ENCODE data around the gene COL7A1. TPM values are rescaled to one million over a fixed set of nuclear protein-coding genes. Genes with fewer than 3 reads are reported as not detected.

COL7A1 gene
- total RNA-seq, 1 donor from 2014 or later: under 0.01 TPM

Other genes with a start within 250 kb of the COL7A1 start
- gene FBXW12, start 223.1 kb downstream of the COL7A1 start, total RNA-seq: not detected in 2 replicates
- gene PLXNB1, start 165.2 kb downstream of the COL7A1 start, total RNA-seq: 16.1 and 17.0 TPM in 2 replicates
- gene CCDC51, start 155.2 kb downstream of the COL7A1 start, total RNA-seq: 8.9 and 10.1 TPM in 2 replicates
- 237 and 246 TPM in 2 replicates for gene TMA7, start 155.1 kb downstream of the COL7A1 start, total RNA-seq
- 3.7 and 4.6 TPM in 2 replicates for gene ATRIP, start 148.6 kb downstream of the COL7A1 start, total RNA-seq
- gene SHISA5, start 91.2 kb downstream of the COL7A1 start, total RNA-seq: 65.6 and 68.5 TPM in 2 replicates
- gene PFKFB4, start 38.5 kb downstream of the COL7A1 start, total RNA-seq: 0.60 and 1.5 TPM in 2 replicates
- gene UCN2, start 31.5 kb downstream of the COL7A1 start, total RNA-seq: not detected in 2 replicates
- gene UQCRC1, start 14.3 kb upstream of the COL7A1 start, total RNA-seq: 187 and 249 TPM in 2 replicates
- not detected in 2 replicates for gene TMEM89, start 26.4 kb upstream of the COL7A1 start, total RNA-seq
- 8.3 and 9.7 TPM in 2 replicates for gene SLC26A6, start 40.1 kb upstream of the COL7A1 start, total RNA-seq
- 0.20 and 0.22 TPM in 2 replicates for gene CELSR3, start 67.6 kb upstream of the COL7A1 start, total RNA-seq
- 4.2 and 5.2 TPM in 2 replicates for gene NCKIPSD, start 90.6 kb upstream of the COL7A1 start, total RNA-seq
- gene IP6K2, start 121.9 kb upstream of the COL7A1 start, total RNA-seq: 29.0 and 39.3 TPM in 2 replicates

Data from lung microvascular endothelial cell (primary cell).